Vagina (tissue), 2 donors: ENCODE measurements around the gene NOP9. TPM values are rescaled to one million over a fixed set of nuclear protein-coding genes. Genes with fewer than 3 reads are reported as not detected.

ENCODE experiments used
- DNase-seq, 2 donors: peaks; one replicate each; pipeline ENCODE4 v3.0.0-alpha.2; 2017; ENCODE audit errors: extremely low spot score in 2 of 2
- H3K27ac ChIP-seq: fragments of 200-600 bp; sonication (generic); one replicate; pipeline ENCODE4 v1.5.1; 2019
- H3K27me3 ChIP-seq: fragments of 200-600 bp; sonication (generic); one replicate; pipeline ENCODE4 v1.5.1; 2019
- H3K36me3 ChIP-seq, 2 donors: fragments of 200-600 bp; sonication (generic); one replicate each; pipeline ENCODE4 v1.5.1; 2017 to 2019
- H3K4me1 ChIP-seq: fragments of 200-600 bp; sonication (generic); one replicate; pipeline ENCODE4 v1.5.1; 2019
- H3K4me3 ChIP-seq, 2 donors: fragments of 200-600 bp; sonication (generic); 1 replicate in 1 of 2; 2 replicates in 1 of 2; pipeline ENCODE4 v1.5.1; 2016 to 2019
- H3K9me3 ChIP-seq: fragments of 200-600 bp; sonication (generic); one replicate; pipeline ENCODE4 v1.5.1; 2019
- CTCF ChIP-seq, 3 experiments: fragments of 450-650 bp in 2 of 3; fragments of 200-600 bp in 1 of 3; sonication (generic) in 1 of 3; IDR thresholded peaks; one replicate each; pipeline ENCODE4 v1.5.1; 2017 to 2019; ENCODE audit warnings: antibody characterized with exemption in 3 of 3, mild to moderate bottlenecking in 2 of 3, moderate library complexity in 2 of 3
- POLR2A ChIP-seq, 2 donors: fragments of 450-650 bp; IDR thresholded peaks; one replicate each; pipeline ENCODE4 v1.6.1; 2017; ENCODE audit warnings: antibody characterized with exemption in 2 of 2, mild to moderate bottlenecking in 2 of 2, moderate library complexity in 2 of 2
- POLR2AphosphoS5 ChIP-seq, 2 donors: sonication (generic); formaldehyde crosslinking; IDR thresholded peaks; one replicate each; pipeline ENCODE4 v1.9.0; 2017; ENCODE audit warnings: antibody characterized with exemption in 2 of 2, mild to moderate bottlenecking in 2 of 2, low read depth in 1 of 2; ENCODE audit not compliant: insufficient read depth in 1 of 2
- intact Hi-C: fragments of 100-400 bp; cut with DNase I; formaldehyde crosslinking; loops from one replicate; pipeline ENCODE4 v1.15.1; 2023
- total RNA-seq: library from RNA; depleted of rRNA; stranded (reverse); fragments of >200 nt; gene quantifications from one replicate; pipeline ENCODE4 v1.2.3, GENCODE V29; 2016

The NOP9 gene
- total RNA-seq, 1 donor from 2014 or later = 13.8 TPM

- H3K4me1 ChIP-seq = peaks cover 36% of the 10 kb centered on the region
- TF ChIP-seq POLR2A (IDR thresholded peaks at IDR 0.05) (no peak), CTCF (IDR thresholded peaks at IDR 0.05) (no peak), POLR2AphosphoS5 (IDR thresholded peaks at IDR 0.05; ENCODE audit: insufficient read depth in 1 of 2, low read depth in 1 of 2) (no peak)
- no peaks in the 10 kb centered on the region for H3K9me3 ChIP-seq
- H3K27me3 ChIP-seq = no peaks in the 10 kb centered on the region
- H3K36me3 ChIP-seq = peaks cover 0 to 62% of the 10 kb centered on the region in 2 donors
- H3K27ac ChIP-seq = no peak overlapping the region
- intact Hi-C loops = no loop called here
- DNase-seq = no peak
- H3K4me3 ChIP-seq = no peak overlapping the region
Measured at GRCh38 chr14:24304019-24304387, 4.4 kb downstream of the NOP9 start.

GRCh38 chr14:24307156-24307574 is 7.5 kb downstream of the NOP9 start:
- H3K4me1 ChIP-seq = peaks cover 44% of the 10 kb centered on the region

GRCh38 chr14:24307575-24308341 is 8.1 kb downstream of the NOP9 start, which contains the start of gene CIDEB:
Gene CIDEB, minus strand, starts transcription at chr14:24307977. Its CDS starts 119 bp downstream, at chr14:24307858.
- peaks cover 0 to 45% of the 10 kb centered on the region in 2 donors for H3K36me3 ChIP-seq
- no peaks in the 10 kb centered on the region for H3K9me3 ChIP-seq
- H3K4me3 ChIP-seq = no peak within 1 kb of the TSS
- peak within 1 kb of the TSS; percentile 87 for H3K27ac ChIP-seq
- TF ChIP-seq CTCF (IDR thresholded peaks at IDR 0.05) = peak in 2 of 3 experiments; percentile 70 to 79
- no peak for TF ChIP-seq POLR2A (IDR thresholded peaks at IDR 0.05)
- H3K4me1 ChIP-seq = peaks cover 50% of the 10 kb centered on the region
- H3K27me3 ChIP-seq = no peaks in the 10 kb centered on the region
- intact Hi-C loops = no loop called here
- DNase-seq = no peak

More at GRCh38 chr14:24307156-24307574, 7.5 kb downstream of the NOP9 start:
- H3K27me3 ChIP-seq = no peaks in the 10 kb centered on the region
- intact Hi-C loops = no loop called here
- TF ChIP-seq POLR2A (IDR thresholded peaks at IDR 0.05) (no peak), POLR2AphosphoS5 (IDR thresholded peaks at IDR 0.05; ENCODE audit: insufficient read depth in 1 of 2, low read depth in 1 of 2) (no peak), CTCF (IDR thresholded peaks at IDR 0.05) (no peak)
- no peak overlapping the region for H3K4me3 ChIP-seq
- DNase-seq = no peak
- no peaks in the 10 kb centered on the region for H3K9me3 ChIP-seq
- H3K27ac ChIP-seq = no peak overlapping the region
- peaks cover 0 to 51% of the 10 kb centered on the region in 2 donors for H3K36me3 ChIP-seq

- Histone ChIP-seq H3K9me3 (no peaks in the 10 kb centered on the region), H3K36me3 (peaks cover 0 to 38% of the 10 kb centered on the region in 2 donors), H3K27ac (peak overlapping the region; percentile 87), H3K27me3 (no peaks in the 10 kb centered on the region), H3K4me3 (no peak overlapping the region), H3K4me1 (peaks cover 57% of the 10 kb centered on the region)
- intact Hi-C loops = no loop called here
- no peak for TF ChIP-seq POLR2A (IDR thresholded peaks at IDR 0.05)
- TF ChIP-seq CTCF (IDR thresholded peaks at IDR 0.05) = no peak
- no peak for TF ChIP-seq POLR2AphosphoS5 (IDR thresholded peaks at IDR 0.05; ENCODE audit: insufficient read depth in 1 of 2, low read depth in 1 of 2)
- no peak for DNase-seq
Measured at GRCh38 chr14:24308342-24309124, 8.9 kb downstream of the NOP9 start.
